Activated naive CD8-positive, alpha-beta T cell treated with anti-CD3 and anti-CD28 coated beads, Interleukin-2, amount 10 ng/mL, durations not matched to agents 7 days and 5 days (primary cell): Measurements from ENCODE around the gene ADCY1. TPM values are rescaled to one million over a fixed set of nuclear protein-coding genes. Genes with fewer than 3 reads are reported as not detected.

Experiments used
- ATAC-seq: fragments of 150-1000 bp; cut with Tn5 transposase; one replicate; pipeline ENCODE4 v1.10.0; 2021; ENCODE audit warnings: low read depth, moderate library complexity
- POLR2A ChIA-PET: fragments of 350-600 bp; sonication (Branson Sonifier 250); formaldehyde crosslinking; loops from one replicate; lab custom pipeline; 2021; ENCODE audit warnings: antibody characterized with exemption; lab: Charles Lee
- DNase-seq: peaks from one replicate; pipeline ENCODE4 v3.0.0; 2021
- H3K27ac Mint-ChIP-seq: one replicate; pipeline ENCODE4 v1.8.0; 2022; ENCODE audit warnings: mild to moderate bottlenecking, mixed read lengths
- H3K27me3 Mint-ChIP-seq: one replicate; pipeline ENCODE4 v1.8.0; 2022; ENCODE audit warnings: mild to moderate bottlenecking, moderate library complexity, mixed read lengths
- H3K36me3 Mint-ChIP-seq: one replicate; pipeline ENCODE4 v1.8.0; 2021; ENCODE audit warnings: mild to moderate bottlenecking, mixed read lengths
- H3K4me1 Mint-ChIP-seq: one replicate; pipeline ENCODE4 v1.8.0; 2021; ENCODE audit warnings: mixed read lengths
- H3K4me3 Mint-ChIP-seq: one replicate; pipeline ENCODE4 v1.8.0; 2022; ENCODE audit warnings: mild to moderate bottlenecking, moderate library complexity, mixed read lengths
- H3K9me3 Mint-ChIP-seq: one replicate; pipeline ENCODE4 v1.8.0; 2021; ENCODE audit warnings: mixed read lengths
- total RNA-seq, 2 experiments: library from RNA; stranded (reverse); gene quantifications; one replicate each; pipeline ENCODE4 v1.2.3, GENCODE V29; 2021

Gene ADCY1
- total RNA-seq, 2 experiments from 2014 or later, result 0.03 to 0.14 TPM

DNA sequence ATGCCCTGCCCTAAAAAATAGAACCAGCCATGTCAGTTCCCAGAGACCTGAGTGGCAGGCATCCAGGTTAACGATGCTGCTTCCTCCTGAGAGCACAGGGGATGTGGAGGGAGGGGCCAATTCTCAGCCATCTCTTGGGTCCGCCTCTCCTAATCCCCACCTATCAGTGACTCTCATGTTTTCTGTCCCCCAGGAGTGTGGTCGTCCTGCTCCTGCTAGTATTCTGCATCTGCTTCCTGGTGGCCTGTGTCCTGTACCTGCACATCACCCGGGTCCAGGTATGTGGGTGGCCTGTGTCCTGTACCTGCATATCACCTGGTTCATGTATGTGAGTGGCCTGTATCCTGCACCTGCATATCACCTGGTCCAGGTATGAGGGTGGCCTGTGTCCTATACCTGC is 105.3 kb downstream of the ADCY1 start:
- ATAC-seq, result no peak
- Mint-ChIP-seq H3K9me3 (peaks cover 1% of the 10 kb centered on the region), H3K4me1 (no peaks in the 10 kb centered on the region), H3K27me3 (peaks cover 11% of the 10 kb centered on the region), H3K27ac (no peak overlapping the region), H3K36me3 (no peaks in the 10 kb centered on the region), H3K4me3 (no peak overlapping the region)
- DNase-seq, result no peak
- POLR2A ChIA-PET, result no interaction called here

DNA sequence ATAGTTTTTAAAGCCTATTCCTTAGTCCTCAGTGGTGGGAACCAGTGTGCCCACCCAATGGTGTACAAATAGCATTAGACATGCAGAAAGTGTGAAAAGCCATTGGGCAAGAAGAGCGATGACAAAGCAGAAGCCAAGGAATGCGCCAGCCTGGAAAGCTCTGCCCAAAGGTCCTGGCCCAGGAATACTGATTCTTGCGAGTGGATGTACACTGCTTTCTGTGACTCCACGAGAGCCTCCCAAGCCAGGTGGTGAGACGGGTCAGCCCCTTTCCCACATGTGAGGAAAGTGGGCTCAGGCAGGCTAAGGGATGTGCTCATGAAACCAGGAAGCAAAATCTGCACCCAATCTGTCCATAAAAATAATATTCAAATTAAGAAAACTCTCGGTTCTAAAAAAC is 106.6 kb downstream of the ADCY1 start:
- ATAC-seq (no peak), DNase-seq (no peak)
- no peaks in the 10 kb centered on the region for H3K4me1 Mint-ChIP-seq
- H3K36me3 Mint-ChIP-seq, result no peaks in the 10 kb centered on the region
- H3K27ac Mint-ChIP-seq, result no peak overlapping the region
- H3K4me3 Mint-ChIP-seq, result no peak overlapping the region
- H3K9me3 Mint-ChIP-seq, result no peaks in the 10 kb centered on the region
- POLR2A ChIA-PET, result no interaction called here
- H3K27me3 Mint-ChIP-seq, result peaks cover 2% of the 10 kb centered on the region

DNA sequence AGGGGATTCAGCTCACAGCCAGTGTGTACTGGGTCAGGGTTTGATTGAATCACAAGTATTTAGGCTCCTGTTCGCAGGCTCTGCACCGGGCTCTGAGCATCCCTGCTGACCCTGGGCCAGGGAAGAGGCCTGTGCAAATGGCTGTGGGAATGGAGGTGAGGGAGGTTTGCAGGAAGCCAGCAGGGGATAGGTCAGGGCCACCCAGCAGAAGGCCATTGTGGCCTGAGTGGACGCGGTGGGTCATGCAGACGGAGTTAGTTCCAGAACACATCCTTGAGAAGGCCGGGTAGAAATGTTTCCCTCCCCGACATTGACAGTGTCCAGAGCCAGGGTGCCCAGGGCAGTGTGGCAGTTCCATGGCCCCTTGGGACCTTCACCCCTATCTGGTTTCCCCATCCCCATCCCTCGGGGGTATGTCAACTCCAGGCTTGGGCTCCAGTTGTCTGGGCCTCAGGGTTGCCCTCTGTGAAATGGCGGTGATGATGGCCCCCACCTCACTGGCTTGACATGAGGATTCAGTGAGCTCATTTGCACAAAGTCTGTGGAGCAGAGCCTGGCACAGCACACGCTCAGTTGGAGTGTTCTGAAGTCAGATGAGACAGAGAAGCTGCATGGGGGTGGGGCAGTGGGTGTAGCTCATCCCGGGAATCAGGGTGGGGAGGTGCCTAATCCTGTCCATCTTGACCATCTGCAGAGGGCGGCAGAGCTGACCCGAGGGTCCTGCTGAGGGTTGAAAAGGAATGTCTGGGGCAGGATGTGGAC is 107.6 kb downstream of the ADCY1 start:
- Mint-ChIP-seq H3K4me3 (no peak overlapping the region), H3K9me3 (no peaks in the 10 kb centered on the region), H3K27me3 (no peaks in the 10 kb centered on the region), H3K36me3 (no peaks in the 10 kb centered on the region), H3K4me1 (no peaks in the 10 kb centered on the region), H3K27ac (no peak overlapping the region)
- POLR2A ChIA-PET, result no interaction called here
- DNase-seq (no peak), ATAC-seq (no peak)

DNA sequence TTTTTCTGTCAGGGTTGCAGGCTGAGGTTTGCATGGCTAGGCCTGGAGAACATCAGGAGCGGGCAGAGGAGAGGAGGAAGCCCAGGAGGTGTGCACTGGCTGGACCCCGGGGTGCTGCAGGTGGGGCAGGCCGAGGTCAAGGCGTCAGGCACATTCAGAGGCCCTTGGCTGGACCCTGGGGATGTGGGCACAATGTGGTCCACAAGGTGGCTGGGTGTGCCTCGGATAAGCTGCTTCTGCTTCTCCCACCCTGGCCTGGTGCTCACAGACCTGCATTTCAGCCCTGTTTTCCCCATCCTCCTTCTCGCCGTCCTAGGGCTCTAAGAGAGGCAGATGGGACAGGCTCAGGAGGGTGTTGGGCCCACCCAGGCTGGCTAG is 108.2 kb downstream of the ADCY1 start:
- Mint-ChIP-seq H3K9me3 (no peaks in the 10 kb centered on the region), H3K36me3 (no peaks in the 10 kb centered on the region), H3K4me3 (no peak overlapping the region), H3K27ac (no peak overlapping the region), H3K27me3 (no peaks in the 10 kb centered on the region), H3K4me1 (no peaks in the 10 kb centered on the region)
- POLR2A ChIA-PET, result no interaction called here
- no peak for DNase-seq
- no peak for ATAC-seq

DNA sequence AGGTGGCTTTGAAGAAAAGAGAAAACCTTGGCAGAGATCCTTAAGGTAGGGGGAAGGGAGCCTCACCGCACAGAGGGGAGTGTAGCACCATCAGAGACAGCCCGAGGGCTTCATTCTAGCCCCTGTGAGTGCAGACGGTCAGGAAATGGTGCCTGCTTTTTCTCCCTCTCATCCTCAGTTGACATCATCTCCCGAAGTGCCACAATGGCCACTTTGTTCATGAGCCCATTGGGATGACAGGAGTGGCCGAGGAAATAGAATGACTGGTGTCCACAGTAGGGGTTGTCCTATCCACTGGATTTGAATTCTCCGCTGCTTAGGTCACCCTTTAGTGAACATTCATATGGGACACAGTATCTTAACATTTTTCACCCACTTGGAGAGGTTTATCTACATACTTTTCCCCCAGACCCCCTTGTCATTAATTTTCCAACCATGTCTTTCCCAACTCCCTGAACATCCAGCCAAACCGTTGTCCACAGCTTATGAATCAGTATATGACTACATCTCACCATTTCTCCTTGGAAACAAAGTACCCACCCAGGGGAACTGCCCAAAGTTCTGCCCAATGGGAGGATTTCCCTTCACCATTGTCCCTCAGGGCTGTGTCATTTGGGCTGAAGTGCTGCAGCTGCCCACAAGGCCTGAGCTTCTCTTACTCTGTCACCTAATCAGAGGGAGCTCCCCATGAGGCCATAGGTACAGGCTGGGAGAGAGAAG is 108.8 kb downstream of the ADCY1 start:
- ATAC-seq (no peak), DNase-seq (no peak)
- no peaks in the 10 kb centered on the region for H3K27me3 Mint-ChIP-seq
- no peaks in the 10 kb centered on the region for H3K9me3 Mint-ChIP-seq
- no peaks in the 10 kb centered on the region for H3K36me3 Mint-ChIP-seq
- no peaks in the 10 kb centered on the region for H3K4me1 Mint-ChIP-seq
- no peak overlapping the region for H3K4me3 Mint-ChIP-seq
- POLR2A ChIA-PET, result no interaction called here
- H3K27ac Mint-ChIP-seq, result no peak overlapping the region

DNA sequence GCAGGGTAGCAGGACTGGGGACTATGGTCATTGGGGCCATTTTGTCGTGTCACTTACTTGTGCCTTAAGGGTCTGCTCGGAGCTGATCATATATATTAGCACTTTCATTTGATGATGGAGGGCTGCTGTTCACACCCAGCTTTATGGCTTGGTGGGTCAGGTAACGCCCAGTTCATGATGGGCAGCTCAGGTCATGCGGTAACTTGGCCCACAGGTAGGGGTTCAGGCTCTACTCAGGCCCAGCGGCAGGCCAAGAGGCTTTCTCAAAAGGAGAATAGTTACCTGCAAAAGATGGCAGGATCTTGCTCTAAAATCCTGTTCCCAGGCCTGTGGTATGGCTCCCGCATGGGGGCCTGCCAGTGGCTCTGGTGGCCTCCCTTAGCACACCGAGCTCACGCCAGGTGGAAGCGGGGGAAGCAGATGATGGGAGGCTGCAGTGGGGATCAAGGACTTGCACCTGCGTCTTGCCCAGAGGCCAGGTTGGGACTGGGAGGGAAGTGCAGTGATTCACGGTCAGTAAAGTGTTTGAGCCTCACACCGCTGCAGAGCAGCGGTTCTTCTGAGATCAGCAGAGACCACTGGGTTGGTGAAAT is 109.5 kb downstream of the ADCY1 start:
- Mint-ChIP-seq H3K4me1 (no peaks in the 10 kb centered on the region), H3K9me3 (no peaks in the 10 kb centered on the region), H3K4me3 (no peak overlapping the region), H3K36me3 (no peaks in the 10 kb centered on the region), H3K27ac (no peak overlapping the region), H3K27me3 (no peaks in the 10 kb centered on the region)
- ATAC-seq, result no peak
- POLR2A ChIA-PET, result no interaction called here
- no peak for DNase-seq

DNA sequence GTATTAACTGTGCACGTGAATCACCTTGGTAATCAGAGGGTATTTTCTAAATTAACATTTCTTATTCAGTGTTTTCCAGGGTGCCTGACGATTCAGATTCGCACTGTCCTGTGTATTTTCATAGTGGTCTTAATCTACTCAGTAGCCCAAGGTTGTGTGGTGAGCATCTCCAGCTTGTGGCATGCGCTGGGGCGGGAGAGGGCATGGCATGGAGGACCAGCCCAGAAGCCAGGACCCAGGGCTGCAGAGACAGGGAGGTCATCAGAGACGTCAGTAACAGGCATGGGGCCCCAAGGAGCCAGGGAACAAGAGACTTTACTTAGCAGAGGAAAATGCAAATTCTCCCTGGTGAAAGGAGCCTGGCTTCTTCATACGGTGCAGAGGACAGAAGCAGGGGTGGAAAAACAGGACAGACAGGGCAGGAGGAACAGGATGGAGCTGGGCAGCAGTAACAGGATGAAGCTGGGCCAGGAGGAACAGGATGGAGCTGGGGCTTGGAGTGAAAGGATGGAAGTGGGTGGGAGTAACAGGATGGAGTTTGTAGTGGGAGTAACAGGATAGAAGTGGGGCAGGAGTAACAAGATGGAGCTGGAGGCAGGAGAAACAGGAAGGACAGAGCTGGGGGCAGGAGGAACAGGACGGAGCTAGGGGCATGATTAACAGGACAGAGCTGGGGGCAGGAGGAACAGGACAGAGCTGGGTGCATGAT is 110.9 kb downstream of the ADCY1 start:
- no peak for ATAC-seq
- H3K4me3 Mint-ChIP-seq, result no peak overlapping the region

DNA sequence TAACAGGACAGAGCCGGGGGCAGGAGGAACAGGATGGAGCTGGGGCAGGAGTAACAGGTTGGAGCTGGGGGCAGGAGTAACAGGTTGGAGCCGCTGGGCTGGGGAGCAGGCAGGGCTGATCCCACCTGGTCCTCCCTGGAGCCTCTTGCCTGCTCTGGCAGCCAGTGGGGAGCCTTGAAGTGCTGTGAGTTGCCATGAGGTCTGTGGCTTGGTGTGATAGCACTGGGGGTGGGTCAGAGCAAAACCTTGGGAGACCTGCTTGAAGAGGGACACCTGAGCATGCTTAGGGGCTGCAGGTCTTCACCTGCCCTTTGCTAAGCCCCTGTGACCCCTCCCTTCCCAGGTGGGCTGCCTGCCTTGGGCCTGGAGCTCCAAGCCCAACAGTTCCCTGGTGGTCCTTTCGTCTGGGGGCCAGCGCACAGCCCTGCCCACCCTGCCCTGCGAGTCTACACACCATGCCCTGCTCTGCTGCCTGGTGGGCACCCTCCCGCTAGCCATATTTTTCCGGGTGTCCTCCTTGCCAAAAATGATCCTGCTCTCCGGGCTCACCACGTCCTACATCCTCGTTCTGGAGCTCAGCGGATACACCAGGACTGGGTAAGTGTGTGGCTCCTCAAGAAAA is 111.6 kb downstream of the ADCY1 start:
- H3K9me3 Mint-ChIP-seq, result no peaks in the 10 kb centered on the region
- ATAC-seq, result no peak
- H3K36me3 Mint-ChIP-seq, result no peaks in the 10 kb centered on the region
- POLR2A ChIA-PET, result no interaction called here
- DNase-seq, result no peak
- no peaks in the 10 kb centered on the region for H3K27me3 Mint-ChIP-seq
- no peak overlapping the region for H3K27ac Mint-ChIP-seq
- H3K4me1 Mint-ChIP-seq, result peaks cover 6% of the 10 kb centered on the region
- no peak overlapping the region for H3K4me3 Mint-ChIP-seq

More for the DNA sequence above, 110.9 kb downstream of the ADCY1 start:
- Mint-ChIP-seq H3K9me3 (no peaks in the 10 kb centered on the region), H3K36me3 (no peaks in the 10 kb centered on the region), H3K27me3 (no peaks in the 10 kb centered on the region), H3K27ac (no peak overlapping the region), H3K4me1 (peaks cover 6% of the 10 kb centered on the region)
- POLR2A ChIA-PET, result no interaction called here
- no peak for DNase-seq

DNA sequence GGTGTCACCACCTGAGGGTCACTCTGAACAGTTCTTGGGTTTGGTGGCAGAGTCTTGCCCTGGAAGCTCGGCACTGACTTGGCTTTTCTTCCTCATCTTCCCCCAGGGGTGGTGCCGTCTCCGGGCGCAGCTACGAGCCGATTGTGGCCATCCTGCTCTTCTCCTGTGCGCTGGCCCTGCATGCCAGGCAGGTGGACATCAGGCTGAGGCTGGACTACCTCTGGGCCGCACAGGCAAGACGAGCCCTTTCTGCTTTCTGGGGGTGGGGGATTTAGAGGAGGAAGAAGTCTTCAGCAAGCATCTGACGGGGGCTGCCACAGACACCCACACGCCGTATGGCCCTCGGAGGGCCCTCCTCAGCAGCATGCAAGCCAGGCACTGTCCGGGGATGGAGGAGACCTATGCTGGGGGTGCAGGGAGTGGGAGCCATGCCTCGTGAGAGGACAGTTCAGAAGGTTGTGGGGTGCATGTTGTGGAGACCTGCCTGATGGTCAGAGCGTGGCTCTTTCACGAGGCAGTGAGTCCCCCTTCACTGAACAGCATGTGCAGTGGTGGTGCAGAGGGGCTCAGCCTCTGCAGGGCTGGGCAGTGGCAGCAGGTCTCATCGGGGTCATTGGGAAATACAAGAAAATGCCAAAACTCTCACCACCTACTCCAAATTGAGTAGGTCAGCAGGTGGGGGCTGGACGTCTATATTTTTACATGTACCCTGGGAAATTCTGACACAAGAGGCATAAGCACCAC is 112.4 kb downstream of the ADCY1 start:
- Mint-ChIP-seq H3K36me3 (no peaks in the 10 kb centered on the region), H3K27me3 (no peaks in the 10 kb centered on the region), H3K27ac (no peak overlapping the region), H3K4me1 (peaks cover 6% of the 10 kb centered on the region), H3K9me3 (no peaks in the 10 kb centered on the region), H3K4me3 (no peak overlapping the region)
- POLR2A ChIA-PET, result no interaction called here
- DNase-seq, result no peak
- no peak for ATAC-seq

DNA sequence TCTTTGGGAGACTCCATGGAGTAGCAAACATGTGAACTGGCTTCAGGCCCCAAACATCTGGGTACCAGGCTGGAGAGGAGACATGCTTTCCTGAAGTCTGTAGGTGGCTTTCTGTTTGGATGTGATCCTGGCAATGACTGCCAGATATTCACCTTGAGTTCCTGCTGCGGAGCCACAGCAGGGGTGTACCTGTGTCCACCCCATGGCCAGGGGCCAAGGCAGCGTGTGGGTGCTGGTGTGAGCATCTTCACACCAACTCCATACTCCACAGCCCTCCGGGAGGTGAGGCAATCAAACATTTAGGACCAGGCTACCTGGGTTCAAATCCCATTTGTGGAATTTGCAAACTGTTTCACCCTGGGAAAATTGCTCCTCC is 113.0 kb downstream of the ADCY1 start:
- peaks cover 6% of the 10 kb centered on the region for H3K4me1 Mint-ChIP-seq
- no peak overlapping the region for H3K27ac Mint-ChIP-seq
- H3K36me3 Mint-ChIP-seq, result no peaks in the 10 kb centered on the region
- DNase-seq (no peak), ATAC-seq (no peak)
- no peaks in the 10 kb centered on the region for H3K27me3 Mint-ChIP-seq
- POLR2A ChIA-PET, result no interaction called here
- H3K4me3 Mint-ChIP-seq, result no peak overlapping the region
- H3K9me3 Mint-ChIP-seq, result no peaks in the 10 kb centered on the region

DNA sequence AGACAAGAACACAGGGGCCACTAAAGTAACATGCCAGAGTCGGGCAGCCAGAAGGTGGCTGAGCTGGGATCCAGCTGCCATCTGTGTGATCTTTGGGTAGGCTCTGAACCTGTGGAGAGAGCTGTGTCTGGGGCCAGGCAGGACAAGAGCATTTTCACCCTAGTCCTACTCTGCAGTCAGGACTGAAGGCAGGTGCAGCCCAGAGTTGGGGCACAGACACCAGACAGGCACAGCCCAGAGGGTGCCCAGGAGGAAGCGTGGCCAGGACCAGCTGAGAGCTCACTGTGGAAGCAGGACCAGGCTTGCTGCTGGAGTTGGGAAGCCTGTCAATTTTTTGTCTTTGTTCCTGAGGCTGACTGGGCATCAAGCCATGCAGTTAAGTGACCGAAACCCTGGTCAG is 113.6 kb downstream of the ADCY1 start:
- Mint-ChIP-seq H3K36me3 (no peaks in the 10 kb centered on the region), H3K9me3 (no peaks in the 10 kb centered on the region), H3K4me1 (peaks cover 6% of the 10 kb centered on the region), H3K27ac (no peak overlapping the region), H3K4me3 (no peak overlapping the region), H3K27me3 (peaks cover 1% of the 10 kb centered on the region)
- POLR2A ChIA-PET, result no interaction called here
- no peak for DNase-seq
- no peak for ATAC-seq

DNA sequence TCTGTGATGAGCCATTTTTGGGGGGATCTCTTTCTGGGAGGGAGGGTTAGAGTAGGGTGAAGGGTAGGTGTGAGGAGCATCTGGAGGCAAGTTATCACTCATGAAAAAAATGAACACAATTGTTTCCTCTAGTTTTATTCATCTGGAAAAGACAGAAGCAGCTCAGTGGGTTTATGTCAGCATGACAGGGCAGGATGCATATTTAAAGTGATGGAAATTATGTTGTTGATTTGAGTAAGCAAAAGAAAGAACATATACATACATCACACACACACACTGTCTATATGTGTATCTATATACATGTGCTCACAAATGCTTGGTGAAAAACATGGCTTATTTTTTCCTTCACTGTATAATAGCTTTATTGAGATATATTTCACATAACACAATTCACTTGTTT is 114.2 kb downstream of the ADCY1 start:
- DNase-seq (no peak), ATAC-seq (no peak)
- no peaks in the 10 kb centered on the region for H3K36me3 Mint-ChIP-seq
- H3K9me3 Mint-ChIP-seq, result peaks cover under 1% of the 10 kb centered on the region
- H3K4me1 Mint-ChIP-seq, result peaks cover 6% of the 10 kb centered on the region
- POLR2A ChIA-PET, result no interaction called here
- H3K27ac Mint-ChIP-seq, result no peak overlapping the region
- no peak overlapping the region for H3K4me3 Mint-ChIP-seq
- peaks cover 2% of the 10 kb centered on the region for H3K27me3 Mint-ChIP-seq
